ENCODE measurements around the gene SP7. TPM values are rescaled to one million over a fixed set of nuclear protein-coding genes. Genes with fewer than 3 reads are reported as not detected.

SP7 gene
- total RNA-seq, 1 experiment from 2014 or later: not detected

DNA sequence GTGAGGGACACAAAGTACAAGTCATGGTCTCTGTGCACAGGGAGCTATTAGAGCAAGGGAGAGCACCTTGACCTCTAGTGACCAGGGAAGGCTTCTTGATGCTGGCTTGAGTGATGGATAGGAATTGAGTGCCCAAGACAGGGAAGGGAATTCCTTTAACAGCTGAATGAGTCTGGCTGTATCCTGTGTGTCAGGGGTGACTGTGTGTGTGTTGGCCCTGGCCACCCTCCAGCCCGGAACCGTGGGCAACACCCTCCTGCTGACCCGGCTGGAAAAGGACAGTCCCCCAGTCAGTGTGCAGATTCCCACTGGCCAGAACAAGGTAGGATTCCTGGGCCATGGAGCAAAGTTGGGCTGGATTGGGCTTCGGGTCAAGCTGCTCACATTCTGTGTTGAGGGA lies 46.3 kb downstream of the SP7 start:
- no TSS peak for BruUV-seq (replicated peaks)
- ChIA-PET CTCF (no interaction called here), POLR2A (ENCODE audit: unreplicated experiment) (no interaction called here)
- intact Hi-C loops (cut with micrococcal nuclease; ENCODE audit: unreplicated experiment): no loop called here
- DNase-seq: no peak
- no peak overlapping the region for H3K4me2 ChIP-seq
- no peak overlapping the region for H2AFZ ChIP-seq
- no peak overlapping the region for H3K4me3 ChIP-seq
- H3K79me2 ChIP-seq (ENCODE audit: low read depth): no peaks in the 10 kb centered on the region
- H3K9me2 ChIP-seq (ENCODE audit: insufficient read depth): no peaks in the 10 kb centered on the region
- peaks cover 15% of the 10 kb centered on the region for H3F3A ChIP-seq (ENCODE audit: insufficient read depth, low read depth)
- H3K4me1 ChIP-seq (replicated peaks; ENCODE audit: insufficient read depth): peaks cover 3% of the 10 kb centered on the region; the same call in 1 of the 2 replicates
- no peaks in the 10 kb centered on the region for H3K27me3 ChIP-seq (ENCODE audit: insufficient read depth, low read depth)
- no peak overlapping the region for H3K27ac ChIP-seq
- no peak for TF ChIP-seq CTCF (conservative IDR thresholded peaks at IDR 0.05)
- no peak for TF ChIP-seq EZH2 (IDR thresholded peaks at IDR 0.05; ENCODE audit: low read depth)
- H4K20me1 ChIP-seq (ENCODE audit: insufficient read depth): no peaks in the 10 kb centered on the region
- no peaks in the 10 kb centered on the region for H3K36me3 ChIP-seq (ENCODE audit: low read depth)
- H3K9me3 ChIP-seq (ENCODE audit: insufficient read depth, low read depth): no peaks in the 10 kb centered on the region

GRCh38 chr12:53288322-53288721 lies 47.8 kb downstream of the SP7 start:
- ChIA-PET POLR2A (ENCODE audit: unreplicated experiment) (no interaction called here), CTCF (interaction anchor here (0.5 to 1.8 kb wide), 3 partner anchors 107 to 223 kb away, joined by 3 to 4 read pairs (median 4); no protein-coding TSS in a partner anchor)
- no peak for DNase-seq
- H3K4me3 ChIP-seq: no peak overlapping the region
- H3K79me2 ChIP-seq (ENCODE audit: low read depth): no peaks in the 10 kb centered on the region
- no peak overlapping the region for H3K27ac ChIP-seq
- no peak overlapping the region for H2AFZ ChIP-seq
- intact Hi-C loops (cut with micrococcal nuclease; ENCODE audit: unreplicated experiment): no loop called here
- no peaks in the 10 kb centered on the region for H4K20me1 ChIP-seq (ENCODE audit: insufficient read depth)
- TF ChIP-seq EZH2 (IDR thresholded peaks at IDR 0.05; ENCODE audit: low read depth) (no peak), CTCF (conservative IDR thresholded peaks at IDR 0.05) (no peak)
- H3K9me2 ChIP-seq (ENCODE audit: insufficient read depth): no peaks in the 10 kb centered on the region
- H3F3A ChIP-seq (ENCODE audit: insufficient read depth, low read depth): peaks cover 2% of the 10 kb centered on the region
- H3K9me3 ChIP-seq (ENCODE audit: insufficient read depth, low read depth): no peaks in the 10 kb centered on the region
- no peak overlapping the region for H3K4me2 ChIP-seq
- H3K27me3 ChIP-seq (ENCODE audit: insufficient read depth, low read depth): no peaks in the 10 kb centered on the region
- BruUV-seq (replicated peaks): no TSS peak
- H3K4me1 ChIP-seq (replicated peaks; ENCODE audit: insufficient read depth): no peaks in the 10 kb centered on the region
- H3K36me3 ChIP-seq (ENCODE audit: low read depth): no peaks in the 10 kb centered on the region

- Histone ChIP-seq H4K20me1 (ENCODE audit: insufficient read depth) (no peaks in the 10 kb centered on the region), H3K27me3 (ENCODE audit: insufficient read depth, low read depth) (no peaks in the 10 kb centered on the region), H3K4me1 (replicated peaks; ENCODE audit: insufficient read depth) (no peaks in the 10 kb centered on the region), H3K4me2 (no peak overlapping the region), H3K79me2 (ENCODE audit: low read depth) (no peaks in the 10 kb centered on the region), H3K27ac (no peak overlapping the region), H2AFZ (no peak overlapping the region), H3K9me3 (ENCODE audit: insufficient read depth, low read depth) (no peaks in the 10 kb centered on the region), H3K9me2 (ENCODE audit: insufficient read depth) (no peaks in the 10 kb centered on the region), H3K4me3 (no peak overlapping the region), H3K36me3 (ENCODE audit: low read depth) (no peaks in the 10 kb centered on the region), H3F3A (ENCODE audit: insufficient read depth, low read depth) (peaks cover 2% of the 10 kb centered on the region; the same call in 1 of the 2 replicates)
- CTCF ChIA-PET: interaction anchor here (0.9 to 1.8 kb wide), 2 partner anchors 127 to 222 kb away, joined by 3 to 4 read pairs; no protein-coding TSS in a partner anchor
- intact Hi-C loops (cut with micrococcal nuclease; ENCODE audit: unreplicated experiment): loop anchor here (1.0 kb wide), 4 partner anchors 74 to 221 kb away; no protein-coding TSS in a partner anchor
- POLR2A ChIA-PET (ENCODE audit: unreplicated experiment): no interaction called here
- DNase-seq: peak; percentile 40 to 56
- TF ChIP-seq CTCF (conservative IDR thresholded peaks at IDR 0.05): peak; percentile 77
- no peak for TF ChIP-seq EZH2 (IDR thresholded peaks at IDR 0.05; ENCODE audit: low read depth)
- no TSS peak for BruUV-seq (replicated peaks)
These were observed 48.4 kb downstream of the SP7 start for GRCh38 chr12:53287741-53288216.

Data from PC-9 (cell line).